HG03442 (cell line): Measurements from ENCODE around the gene C19orf47.

ENCODE experiments used
- ATAC-seq: cut with Tn5 transposase; IDR thresholded peaks from one replicate; pipeline ENCODE4 v1.9.1; 2021; ENCODE audit warnings: mild to moderate bottlenecking, moderate library complexity; ENCODE audit not compliant: unreplicated experiment

Gene C19orf47

DNA sequence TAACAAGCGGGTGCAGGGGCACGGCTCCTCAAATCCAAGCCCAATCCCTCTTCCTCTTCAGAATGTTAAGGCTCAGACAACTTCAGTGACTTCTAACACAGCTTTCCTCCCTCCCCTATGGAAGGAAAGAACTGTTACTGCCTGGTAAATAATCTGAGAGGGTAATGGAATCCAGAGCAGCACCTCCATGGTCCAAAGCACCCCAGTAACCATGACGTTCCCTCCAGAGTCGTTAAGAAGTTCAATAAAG, 64.0 kb downstream of the C19orf47 start:
- ATAC-seq: no peak

GRCh38 chr19:40283414-40284250, 64.6 kb downstream of the C19orf47 start:
- no peak for ATAC-seq

DNA sequence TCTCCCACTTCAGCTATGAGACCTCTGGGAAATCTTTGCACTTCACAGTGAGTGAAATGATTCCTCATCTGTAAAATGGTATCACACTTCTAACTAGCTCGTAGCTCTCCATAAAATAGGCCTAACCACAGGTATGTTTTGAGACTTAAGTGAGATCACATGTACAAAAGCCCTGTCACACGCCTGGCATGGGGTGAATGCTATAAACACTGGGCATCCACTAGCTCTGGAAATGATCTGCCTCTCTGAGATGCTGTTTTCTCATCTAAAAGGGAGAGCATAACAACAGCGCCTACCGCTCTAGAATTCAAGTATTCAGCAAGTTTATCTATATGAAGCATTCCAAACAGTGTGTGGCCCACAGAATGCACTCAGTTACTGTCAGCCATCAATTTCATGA, 65.3 kb downstream of the C19orf47 start:
- no peak for ATAC-seq

GRCh38 chr19:40282209-40282580, 66.0 kb downstream of the C19orf47 start:
- ATAC-seq: no peak

DNA sequence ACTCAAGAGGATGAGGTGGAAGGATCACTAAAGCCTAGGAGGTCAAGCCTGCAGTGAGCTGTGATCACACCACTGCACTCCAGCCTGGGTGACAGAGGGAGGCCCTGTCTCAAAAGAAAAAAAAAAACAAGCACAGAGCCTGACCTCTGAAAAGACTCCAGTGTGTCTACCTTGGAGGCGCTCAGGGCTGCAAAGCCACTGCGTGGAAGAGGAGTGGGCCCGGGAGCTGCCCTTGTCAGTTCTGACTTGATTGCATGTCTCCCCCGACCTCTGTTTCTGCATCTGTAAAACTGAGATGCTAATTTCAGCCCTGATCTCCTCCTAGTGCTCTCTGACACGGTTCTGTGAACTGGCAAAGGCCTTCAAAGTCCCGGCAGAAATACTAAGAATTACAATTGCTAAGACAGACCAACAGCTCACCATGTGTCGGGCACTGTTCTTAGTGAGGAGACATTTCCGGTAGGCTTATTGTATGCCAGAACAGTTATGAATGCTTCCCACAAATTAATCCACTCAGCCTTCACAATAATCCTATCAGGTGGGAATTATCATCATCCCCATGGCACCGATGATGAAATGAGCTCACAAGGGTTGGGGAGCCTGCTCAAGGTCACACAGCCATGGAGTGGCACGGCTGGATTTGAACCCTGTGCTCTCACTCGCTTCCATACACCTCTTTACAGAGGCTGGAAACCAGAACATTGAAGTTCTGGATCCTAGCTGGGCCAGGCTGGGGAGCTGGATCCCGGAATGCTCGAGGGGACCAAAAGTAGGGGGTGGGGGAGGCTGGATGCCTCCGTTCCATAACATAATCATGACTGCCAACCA, 66.6 kb downstream of the C19orf47 start:
- no peak for ATAC-seq

- ATAC-seq: no peak
These were observed 67.5 kb downstream of the C19orf47 start for GRCh38 chr19:40280608-40281221.

- ATAC-seq: no peak
These were observed 68.2 kb downstream of the C19orf47 start for GRCh38 chr19:40279761-40280607.

- no peak for ATAC-seq
These were observed 69.1 kb downstream of the C19orf47 start for GRCh38 chr19:40279120-40279551.

- no peak for ATAC-seq
These were observed 69.7 kb downstream of the C19orf47 start for GRCh38 chr19:40278361-40279035.

- no peak for ATAC-seq
These were observed 70.7 kb downstream of the C19orf47 start for GRCh38 chr19:40277356-40278059.

- no peak for ATAC-seq
These were observed 73.3 kb downstream of the C19orf47 start for GRCh38 chr19:40274585-40275544.

DNA sequence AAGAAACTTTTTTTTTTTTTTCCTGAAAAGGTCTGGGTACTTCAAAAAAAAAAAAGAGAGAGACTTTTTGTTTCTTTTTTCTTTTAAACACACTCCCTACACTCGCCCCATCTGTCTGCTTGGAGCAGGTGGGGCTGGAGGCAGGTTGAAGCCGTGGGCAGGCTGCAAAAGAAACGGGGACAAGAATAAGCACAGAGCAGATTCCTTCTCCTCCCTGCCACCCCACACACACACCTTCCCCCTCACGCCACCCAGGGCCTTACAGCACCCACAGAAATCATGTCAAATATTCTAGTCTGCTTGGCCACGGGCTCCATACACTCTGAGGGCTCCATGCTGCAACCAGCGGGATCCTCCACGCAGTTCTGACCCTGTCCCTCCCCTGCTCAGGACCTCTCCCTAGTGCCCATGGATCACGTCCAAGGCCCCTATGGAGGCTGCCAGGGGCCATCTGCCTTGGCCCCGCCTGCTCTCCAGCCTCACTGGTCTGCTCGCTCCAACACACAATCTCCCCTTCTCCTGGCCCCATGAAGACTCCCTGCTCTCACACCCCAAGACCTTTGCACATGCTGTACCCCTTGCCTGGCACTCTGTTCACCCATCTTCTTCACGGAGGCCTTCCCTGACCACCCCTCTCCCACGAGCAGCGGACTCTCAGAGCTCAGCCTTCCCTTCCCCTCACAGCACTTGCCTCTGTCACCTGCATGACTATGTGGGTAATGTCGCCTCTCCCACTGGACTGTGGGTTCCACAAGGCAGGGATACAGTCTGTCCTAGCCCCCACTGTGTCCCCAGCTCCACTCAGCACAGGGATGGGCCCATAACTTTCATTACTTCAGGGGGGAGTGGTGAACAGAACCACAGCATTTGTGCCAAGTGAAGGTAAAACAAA, 74.5 kb downstream of the C19orf47 start:
- no peak for ATAC-seq

DNA sequence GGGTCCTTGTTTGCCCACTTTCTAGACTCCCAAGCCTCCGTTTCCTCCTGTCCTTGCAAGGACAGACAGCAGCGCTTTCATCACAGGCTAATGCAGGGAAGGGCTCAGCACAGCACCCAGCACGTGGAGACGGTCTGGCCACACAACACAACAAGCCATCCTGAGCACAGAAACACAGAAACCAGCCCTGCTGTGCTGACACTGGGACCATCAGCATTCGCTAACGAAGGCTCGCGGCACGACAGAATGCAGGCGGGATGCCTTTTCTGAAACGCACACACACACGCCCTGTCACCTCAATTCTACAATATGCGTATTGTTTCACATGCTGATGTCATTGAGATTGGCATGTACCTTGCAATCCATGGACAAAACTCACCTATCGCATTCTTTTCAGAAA, 75.9 kb downstream of the C19orf47 start:
- no peak for ATAC-seq

- ATAC-seq: no peak
These were observed 76.5 kb downstream of the C19orf47 start for GRCh38 chr19:40271706-40272105.

GRCh38 chr19:40270362-40271089, 77.7 kb downstream of the C19orf47 start:
- no peak for ATAC-seq
